Progenitor cell of endocrine pancreas (in vitro differentiated cells): ENCODE results near the gene GART. TPM values are rescaled to one million over a fixed set of nuclear protein-coding genes. Genes with fewer than 3 reads are reported as not detected.

Experiments used
- DNase-seq: peaks from one replicate; pipeline ENCODE4 v3.0.0; 2021; ENCODE audit warnings: low spot score; ENCODE audit not compliant: unreplicated experiment
- H3K27ac Mint-ChIP-seq: 2 replicates; pipeline ENCODE4 v1.8.0; 2021; ENCODE audit warnings: mild to moderate bottlenecking, moderate library complexity, mixed read lengths
- H3K27me3 Mint-ChIP-seq: 2 replicates; pipeline ENCODE4 v1.8.0; 2021; ENCODE audit warnings: mixed read lengths
- H3K36me3 Mint-ChIP-seq: 2 replicates; pipeline ENCODE4 v1.8.0; 2022; ENCODE audit warnings: mixed read lengths; ENCODE audit not compliant: insufficient read depth
- H3K4me1 Mint-ChIP-seq: 2 replicates; pipeline ENCODE4 v1.8.0; 2021; ENCODE audit warnings: low read depth, mixed read lengths
- H3K4me3 Mint-ChIP-seq: 2 replicates; pipeline ENCODE4 v1.8.0; 2021; ENCODE audit warnings: low read depth, mild to moderate bottlenecking, moderate library complexity, mixed read lengths
- H3K9me3 Mint-ChIP-seq: 2 replicates; pipeline ENCODE4 v1.8.0; 2021; ENCODE audit warnings: low read depth, mixed read lengths
- CTCF ChIP-seq: fragments of 200-600 bp; sonication (generic); IDR thresholded peaks from one replicate; pipeline ENCODE4 v1.5.0; 2021; ENCODE audit warnings: antibody characterized with exemption, mild to moderate bottlenecking; ENCODE audit not compliant: unreplicated experiment
- long read RNA-seq: library from polyadenylated mRNA; unstranded; transcript quantifications from one replicate; pipeline ENCODE4 v2.0.0, GENCODE V29; 2020
- total RNA-seq: library from RNA; stranded (reverse); gene quantifications from 2 replicates; pipeline ENCODE4 v1.2.1, GENCODE V29; 2021

GART gene
- total RNA-seq, result 100 and 105 TPM in 2 replicates
- long read RNA-seq, transcript GART-203 (22 exons, 3,341 nt), result major isoform, 208 of 528 reads
- long read RNA-seq, transcript GART-201 (11 exons, 2,149 nt), result minor isoform, 133 of 528 reads
- long read RNA-seq, partial matches to known transcripts, result 117 of 528 reads
- long read RNA-seq, other reads (novel, unspliced or antisense), result 67 of 528 reads

GRCh38 chr21:33541756-33542639, at the start of gene GART:
Gene GART (minus strand): TSS chr21:33542117. CDS start chr21:33539315, 2,802 bp downstream.
- H3K27ac Mint-ChIP-seq, result peak within 1 kb of the TSS; percentile 100
- peaks cover 14% of the 10 kb centered on the region for H3K36me3 Mint-ChIP-seq
- H3K9me3 Mint-ChIP-seq, result no peaks in the 10 kb centered on the region
- peak within 1 kb of the TSS; percentile 92 for H3K4me3 Mint-ChIP-seq
- H3K27me3 Mint-ChIP-seq, result no peaks in the 10 kb centered on the region
- DNase-seq, result peak; percentile 69
- TF ChIP-seq CTCF, result no peak
- H3K4me1 Mint-ChIP-seq, result peaks cover 29% of the 10 kb centered on the region

- H3K27me3 Mint-ChIP-seq, result no peaks in the 10 kb centered on the region
- DNase-seq, result peak; percentile 93
- H3K36me3 Mint-ChIP-seq, result peaks cover 6% of the 10 kb centered on the region
- peak within 1 kb of the TSS; percentile 97 for H3K27ac Mint-ChIP-seq
- no peak for TF ChIP-seq CTCF
- H3K9me3 Mint-ChIP-seq, result no peaks in the 10 kb centered on the region
- peaks cover 12% of the 10 kb centered on the region for H3K4me1 Mint-ChIP-seq
- peak within 1 kb of the TSS; percentile 89 for H3K4me3 Mint-ChIP-seq
Observed at GRCh38 chr21:33588485-33589335, 46.8 kb upstream of the GART start, which contains the start of gene DONSON. Gene DONSON (minus strand): TSS chr21:33588684. CDS start chr21:33588641, 43 bp downstream.

GRCh38 chr21:33587792-33588484, 46.0 kb upstream of the GART start:
- peak; percentile 12 for DNase-seq
- peaks cover 12% of the 10 kb centered on the region for H3K4me1 Mint-ChIP-seq
- peaks cover 4% of the 10 kb centered on the region for H3K36me3 Mint-ChIP-seq
- peak overlapping the region; percentile 95 for H3K27ac Mint-ChIP-seq
- H3K9me3 Mint-ChIP-seq, result no peaks in the 10 kb centered on the region
- no peaks in the 10 kb centered on the region for H3K27me3 Mint-ChIP-seq
- peak; percentile 28 for TF ChIP-seq CTCF
- H3K4me3 Mint-ChIP-seq, result peak overlapping the region; percentile 89

GRCh38 chr21:33586927-33587326, 45.0 kb upstream of the GART start:
- peaks cover 4% of the 10 kb centered on the region for H3K36me3 Mint-ChIP-seq
- peak overlapping the region; percentile 8 for H3K27ac Mint-ChIP-seq
- peaks cover 12% of the 10 kb centered on the region for H3K4me1 Mint-ChIP-seq
- DNase-seq, result no peak
- H3K9me3 Mint-ChIP-seq, result no peaks in the 10 kb centered on the region
- no peak for TF ChIP-seq CTCF
- H3K4me3 Mint-ChIP-seq, result peak overlapping the region; percentile 29
- H3K27me3 Mint-ChIP-seq, result no peaks in the 10 kb centered on the region
